RPMI7951 (cell line): Measurements from ENCODE around the gene PGD. TPM values are rescaled to one million over a fixed set of nuclear protein-coding genes. Genes with fewer than 3 reads are reported as not detected.

Experiments used
- DNase-seq: peaks from one replicate; pipeline ENCODE4 v3.0.0-alpha.2; 2012; ENCODE audit warnings: low read depth
- total RNA-seq: library from RNA; depleted of rRNA; stranded (reverse); fragments of >200 nt; shearing (Covaris generic); gene quantifications from 2 replicates; pipeline ENCODE4 v1.2.3, GENCODE V29; 2014; rRNA removed

The PGD gene
- total RNA-seq = 68.9 and 79.9 TPM in 2 replicates

DNA sequence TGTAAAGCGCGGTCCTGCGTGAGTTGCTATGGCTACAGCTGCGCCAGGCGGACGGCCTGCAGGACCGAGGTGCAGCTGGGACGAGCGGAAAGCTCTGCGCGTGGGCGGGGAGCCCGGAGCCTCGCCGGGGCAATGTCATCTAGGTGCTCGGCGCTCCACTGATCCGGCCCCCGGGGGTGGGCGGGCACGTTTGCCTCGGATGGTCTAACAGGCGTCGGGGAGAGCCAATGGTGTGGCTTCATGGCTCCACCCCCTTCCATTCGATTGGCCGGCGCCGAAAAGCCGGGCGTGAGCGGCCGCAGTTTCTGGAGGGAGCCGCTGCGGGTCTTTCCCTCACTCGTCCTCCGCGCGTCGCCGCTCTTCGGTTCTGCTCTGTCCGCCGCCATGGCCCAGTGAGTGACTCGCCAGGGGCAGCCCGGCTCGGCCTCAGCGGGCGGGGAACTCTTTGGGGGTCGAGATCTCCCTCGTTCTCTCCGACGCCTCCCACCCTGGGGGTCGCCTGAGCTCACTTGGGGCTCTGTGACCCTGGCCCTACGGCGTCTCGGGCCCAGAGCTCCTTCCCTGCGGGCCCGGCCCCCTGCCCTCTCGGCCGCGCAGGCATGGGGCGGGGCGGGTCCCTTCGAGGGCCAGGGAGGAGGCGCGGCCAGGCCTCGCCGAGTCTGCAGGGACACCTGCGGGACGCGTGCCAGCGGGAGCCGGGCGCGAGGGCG, at the start of gene PGD:
PGD (plus strand) TSS at position 331 of the 710 bp plus-strand sequence; CDS start at position 385, 54 bp downstream.
- DNase-seq = peak; percentile 98

- no peak for DNase-seq
Observed at GRCh38 chr1:10353282-10353681, 45.6 kb upstream of the PGD start.

DNA sequence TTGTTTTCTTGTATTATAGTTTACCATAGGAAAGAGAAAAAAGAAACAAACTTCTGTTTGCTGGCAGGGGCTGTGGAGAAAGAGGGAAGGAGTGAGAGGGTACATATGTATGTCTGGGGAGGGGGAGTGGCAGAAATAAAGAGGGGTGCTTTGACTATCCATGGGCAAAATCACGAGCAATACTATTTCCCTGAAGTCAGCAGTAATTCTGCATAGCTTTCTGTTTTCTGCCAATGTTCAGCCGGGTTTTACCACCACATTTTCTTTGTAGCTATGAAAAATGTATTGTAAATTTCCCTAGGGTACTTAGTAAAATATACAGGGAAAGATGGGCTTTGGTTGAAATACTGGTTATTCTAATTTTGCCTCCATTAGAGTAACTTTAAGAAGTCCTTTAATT, 45.2 kb upstream of the PGD start:
- DNase-seq = no peak

GRCh38 chr1:10360045-10360444, 38.8 kb upstream of the PGD start:
- DNase-seq = no peak

DNA sequence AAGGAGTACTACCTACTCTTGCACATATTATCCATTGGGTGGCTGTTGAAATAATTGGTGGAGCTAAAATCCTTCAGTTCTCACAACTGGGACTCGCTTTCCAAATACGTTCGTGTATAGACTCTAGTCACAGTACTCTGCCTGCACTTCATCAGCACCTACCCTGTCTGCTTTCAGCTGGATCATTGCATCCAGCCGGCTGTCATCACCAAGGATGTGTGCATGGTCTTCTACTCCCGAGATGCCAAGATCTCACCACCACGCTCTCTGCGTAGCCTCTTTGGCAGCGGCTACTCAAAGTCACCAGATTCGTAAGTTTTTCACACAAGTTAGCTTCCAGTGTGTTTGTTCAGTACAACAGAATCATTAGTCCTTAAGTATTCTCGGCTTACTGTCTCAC, 37.3 kb upstream of the PGD start:
- no peak for DNase-seq

- no peak for DNase-seq
Observed at GRCh38 chr1:10368194-10368593, 30.7 kb upstream of the PGD start.

DNA sequence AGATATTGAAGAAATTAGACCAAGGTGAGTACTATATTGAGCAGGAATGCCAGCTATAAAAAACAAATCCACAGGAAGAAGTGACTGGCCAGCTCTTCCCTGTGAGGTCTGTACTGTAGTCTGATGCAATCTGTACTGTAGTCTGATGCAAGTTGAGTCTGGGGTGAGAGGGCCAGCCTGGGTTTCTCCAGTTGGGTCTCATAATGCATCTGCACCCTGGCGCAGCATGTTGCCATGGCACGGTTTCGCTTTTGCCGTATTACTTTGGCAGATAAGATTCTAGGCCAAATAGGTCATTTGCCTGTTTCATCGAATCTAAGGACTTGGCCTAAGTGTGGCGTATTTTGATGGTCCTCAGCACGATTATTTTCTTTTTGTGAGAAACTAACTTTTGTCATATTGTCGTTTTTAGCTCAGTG, 24.4 kb upstream of the PGD start:
- DNase-seq = no peak

GRCh38 chr1:10377365-10378029, 21.4 kb upstream of the PGD start:
- DNase-seq = peak; percentile 75

- DNase-seq = peak; percentile 7
Observed at GRCh38 chr1:10378081-10378841, 20.6 kb upstream of the PGD start.

DNA sequence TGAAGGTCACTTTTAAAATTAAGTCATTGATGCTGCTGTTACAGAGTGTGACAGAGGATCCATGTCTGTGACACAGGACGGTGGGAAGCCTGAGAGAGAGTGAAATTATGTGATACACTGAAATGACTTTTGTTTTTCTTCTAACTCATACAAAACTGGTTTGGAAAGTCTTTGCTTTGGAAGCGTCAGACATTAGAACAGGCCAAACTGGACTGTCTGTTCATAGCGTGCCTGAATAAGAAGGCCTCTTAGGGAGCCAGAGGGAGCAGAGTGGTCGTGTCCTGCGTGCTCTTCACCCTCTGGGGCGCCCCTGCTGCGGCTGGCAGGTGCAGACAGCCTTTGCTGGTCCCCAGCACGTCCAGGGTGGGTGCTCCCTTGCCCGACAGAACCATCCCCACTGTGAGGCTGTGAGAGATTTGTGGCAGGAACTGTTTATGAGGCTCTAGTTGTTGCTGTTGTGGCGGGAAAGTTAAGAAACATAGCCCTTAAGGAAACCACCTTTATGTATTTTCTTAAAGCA, 19.7 kb upstream of the PGD start:
- no peak for DNase-seq

- no peak for DNase-seq
Observed at GRCh38 chr1:10379676-10380075, 19.2 kb upstream of the PGD start.

GRCh38 chr1:10380594-10381275, 18.1 kb upstream of the PGD start:
- peak; percentile 75 for DNase-seq

GRCh38 chr1:10383630-10384029, 15.2 kb upstream of the PGD start:
- DNase-seq = no peak

DNA sequence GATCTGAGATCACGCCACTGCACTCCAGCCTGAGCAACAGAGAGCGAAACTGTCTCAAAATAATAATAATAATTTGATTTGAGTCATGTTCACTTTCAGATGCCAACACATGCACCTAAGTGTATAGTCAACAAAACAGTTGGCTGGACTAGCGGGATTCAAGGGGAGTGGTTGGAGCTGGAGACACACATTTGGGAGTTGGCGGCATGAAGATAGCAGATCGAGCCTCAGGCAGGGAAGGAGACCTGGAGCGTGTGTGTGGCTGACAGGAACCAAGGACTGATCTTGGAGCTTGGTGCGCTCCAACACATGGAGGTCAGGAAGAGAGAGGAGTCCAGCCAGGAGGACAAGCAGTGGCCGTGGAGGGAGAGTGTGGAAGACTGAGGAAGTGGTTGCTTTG, 14.6 kb upstream of the PGD start:
- no peak for DNase-seq

DNA sequence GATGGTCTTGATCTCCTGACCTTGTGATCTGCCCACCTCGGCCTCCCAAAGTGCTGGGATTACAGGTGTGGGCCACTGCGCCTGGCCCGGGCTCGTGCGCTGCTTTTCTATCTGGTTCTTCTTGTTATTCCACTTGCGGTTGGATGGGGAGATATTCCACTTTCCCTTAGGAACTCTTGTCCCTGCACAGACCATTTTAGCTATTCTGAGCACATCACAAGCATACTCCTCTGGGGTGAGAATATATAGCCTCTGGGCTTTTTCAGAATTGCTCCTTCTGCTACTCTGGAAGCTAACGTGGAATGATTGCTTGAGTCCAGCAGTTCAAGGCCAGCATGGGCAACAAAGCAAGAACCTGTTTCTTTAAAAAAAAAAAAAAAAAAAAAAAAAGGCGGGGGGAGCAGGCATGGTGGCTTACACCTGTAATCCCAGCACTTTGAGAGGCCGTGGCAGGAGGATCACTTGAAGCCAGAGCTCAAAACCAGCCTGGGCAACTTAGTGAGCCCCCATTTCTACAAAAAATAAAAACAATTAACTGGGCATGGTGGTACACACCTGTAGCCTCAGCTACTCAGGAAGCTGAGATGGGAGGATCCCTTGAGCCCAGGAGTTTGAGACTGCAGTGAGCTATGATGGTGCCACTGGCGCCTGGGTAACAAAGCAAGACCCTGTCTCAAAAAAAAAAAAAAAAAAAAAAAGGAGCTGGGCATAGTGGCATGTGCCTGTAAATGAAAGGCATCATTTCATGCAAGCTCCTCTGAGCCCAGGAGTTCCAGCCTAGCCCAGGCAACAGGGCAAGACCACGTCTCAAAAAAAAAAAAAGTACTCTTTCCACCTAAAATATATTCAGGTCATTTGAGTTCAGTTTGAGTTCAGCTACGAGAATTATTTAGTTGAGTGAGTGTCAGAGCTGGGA, 11.8 kb upstream of the PGD start:
- no peak for DNase-seq

DNA sequence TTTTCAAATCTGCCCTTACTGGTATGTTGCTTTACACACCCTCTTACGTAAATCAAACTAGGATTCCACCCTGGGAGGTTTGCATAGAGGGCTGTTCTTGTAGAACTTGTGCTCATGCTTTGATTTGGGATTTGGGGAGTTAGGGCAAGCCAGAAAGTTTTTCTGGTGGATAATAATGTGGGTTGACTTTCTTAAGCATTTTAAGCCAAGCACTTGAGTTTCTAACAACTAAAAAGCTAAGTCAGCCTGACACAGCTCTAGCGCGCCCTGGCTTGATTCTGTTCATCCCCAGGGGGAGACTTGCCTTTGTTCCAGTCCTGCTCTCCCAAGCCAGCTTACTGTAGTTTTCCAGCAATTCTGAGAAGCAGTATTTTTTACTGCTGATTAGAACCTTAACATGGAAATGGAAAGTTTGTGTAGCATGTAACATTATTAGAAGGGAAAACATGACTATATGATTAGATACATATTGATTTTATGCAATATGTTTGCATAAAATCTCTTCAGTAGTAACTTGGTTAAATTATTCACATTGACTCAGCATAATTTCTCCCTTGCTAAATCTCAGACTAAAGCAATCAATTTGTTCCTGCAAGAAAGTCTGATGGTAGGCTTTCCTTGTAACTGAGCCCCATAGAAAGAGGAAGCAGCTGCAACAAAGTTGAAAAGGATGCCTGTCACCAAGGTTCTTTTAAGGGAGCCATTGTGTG, 11.0 kb upstream of the PGD start:
- DNase-seq = peak; percentile 64

GRCh38 chr1:10388387-10388715, 10.5 kb upstream of the PGD start:
- DNase-seq = no peak

DNA sequence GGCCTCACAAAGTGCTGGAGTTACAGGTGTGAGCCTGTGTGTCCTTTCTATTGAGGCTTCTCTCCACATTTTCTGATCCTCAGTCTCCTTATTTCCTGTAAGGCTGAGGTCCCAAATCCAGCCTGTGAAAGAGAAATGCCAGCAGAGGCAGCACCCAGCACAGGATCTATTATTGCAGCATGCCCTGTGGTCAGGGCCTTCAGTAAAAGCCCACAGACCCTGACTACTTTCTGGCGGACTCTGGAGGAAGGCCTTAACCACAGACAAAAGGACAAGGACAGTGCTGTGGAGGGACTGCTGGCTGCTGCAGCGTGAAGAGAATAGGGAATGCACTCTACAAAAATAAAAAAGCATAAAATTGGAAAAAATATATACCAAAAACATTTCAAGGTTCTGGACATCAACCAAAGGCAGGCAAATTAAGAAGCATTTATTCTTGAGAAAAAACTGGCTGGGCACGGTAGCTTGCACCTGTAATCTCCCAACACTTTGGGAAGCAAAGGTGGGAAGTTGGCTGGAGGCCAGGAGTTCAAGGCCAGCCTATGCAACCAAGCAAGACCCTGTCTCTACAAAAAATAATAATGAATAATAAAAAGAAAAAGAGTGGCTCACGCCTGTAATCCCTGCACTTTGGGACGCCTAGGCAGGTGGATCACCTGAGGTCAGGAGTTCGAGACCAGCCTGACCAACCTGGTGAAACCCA, 9.4 kb upstream of the PGD start:
- DNase-seq = no peak

GRCh38 chr1:10396870-10397269, 2.0 kb upstream of the PGD start:
- DNase-seq = no peak

- DNase-seq = no peak
Observed at GRCh38 chr1:10398278-10398733, 558 bp upstream of the PGD start.
